Fibroblast of villous mesenchyme (primary cell): Measurements from ENCODE around the gene SCNN1B. TPM values are rescaled to one million over a fixed set of nuclear protein-coding genes. Genes with fewer than 3 reads are reported as not detected.

ENCODE experiments used
- DNase-seq: peaks from one replicate; pipeline ENCODE4 v3.0.0-alpha.2; 2010; ENCODE audit warnings: low read depth
- H3K4me3 ChIP-seq: 2 replicates; pipeline ENCODE4 v1.5.1; 2011; ENCODE audit warnings: low read depth, mild to moderate bottlenecking, low read length
- total RNA-seq: library from RNA; depleted of rRNA; stranded (reverse); fragments of >200 nt; gene quantifications from 2 replicates; pipeline ENCODE4 v1.2.3, GENCODE V29; 2012
- TF ChIP-seq, protein P1 (sequence below): IDR thresholded peaks from 2 replicates; pipeline ENCODE4 v1.5.1; 2012; ENCODE audit warnings: low read depth, mild to moderate bottlenecking, low read length; ENCODE audit not compliant: insufficient read depth

The SCNN1B gene
- total RNA-seq, 1 donor, result not detected

DNA sequence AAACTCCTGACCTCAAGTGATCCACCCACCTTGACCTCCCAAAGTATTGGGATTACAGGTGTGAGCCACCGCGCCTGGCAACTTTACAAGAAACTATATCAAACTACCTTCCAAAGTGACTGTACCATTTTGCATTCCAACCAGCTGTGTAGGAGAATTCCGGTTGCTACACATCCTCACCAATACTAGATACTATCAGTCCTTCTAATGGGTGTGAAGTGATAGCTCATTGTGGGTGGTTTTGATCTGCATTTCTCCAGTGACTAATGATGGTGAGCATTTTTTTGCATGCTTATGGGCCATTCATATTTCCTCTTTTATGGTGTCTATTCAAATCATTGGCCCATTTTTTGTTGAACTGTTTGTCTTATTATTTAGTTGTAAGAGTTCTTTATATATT, 37.7 kb downstream of the SCNN1B start:
- H3K4me3 ChIP-seq, result no peak overlapping the region
- DNase-seq, result no peak
- TF ChIP-seq, protein P1, sequence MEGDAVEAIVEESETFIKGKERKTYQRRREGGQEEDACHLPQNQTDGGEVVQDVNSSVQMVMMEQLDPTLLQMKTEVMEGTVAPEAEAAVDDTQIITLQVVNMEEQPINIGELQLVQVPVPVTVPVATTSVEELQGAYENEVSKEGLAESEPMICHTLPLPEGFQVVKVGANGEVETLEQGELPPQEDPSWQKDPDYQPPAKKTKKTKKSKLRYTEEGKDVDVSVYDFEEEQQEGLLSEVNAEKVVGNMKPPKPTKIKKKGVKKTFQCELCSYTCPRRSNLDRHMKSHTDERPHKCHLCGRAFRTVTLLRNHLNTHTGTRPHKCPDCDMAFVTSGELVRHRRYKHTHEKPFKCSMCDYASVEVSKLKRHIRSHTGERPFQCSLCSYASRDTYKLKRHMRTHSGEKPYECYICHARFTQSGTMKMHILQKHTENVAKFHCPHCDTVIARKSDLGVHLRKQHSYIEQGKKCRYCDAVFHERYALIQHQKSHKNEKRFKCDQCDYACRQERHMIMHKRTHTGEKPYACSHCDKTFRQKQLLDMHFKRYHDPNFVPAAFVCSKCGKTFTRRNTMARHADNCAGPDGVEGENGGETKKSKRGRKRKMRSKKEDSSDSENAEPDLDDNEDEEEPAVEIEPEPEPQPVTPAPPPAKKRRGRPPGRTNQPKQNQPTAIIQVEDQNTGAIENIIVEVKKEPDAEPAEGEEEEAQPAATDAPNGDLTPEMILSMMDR, result no peak

DNA sequence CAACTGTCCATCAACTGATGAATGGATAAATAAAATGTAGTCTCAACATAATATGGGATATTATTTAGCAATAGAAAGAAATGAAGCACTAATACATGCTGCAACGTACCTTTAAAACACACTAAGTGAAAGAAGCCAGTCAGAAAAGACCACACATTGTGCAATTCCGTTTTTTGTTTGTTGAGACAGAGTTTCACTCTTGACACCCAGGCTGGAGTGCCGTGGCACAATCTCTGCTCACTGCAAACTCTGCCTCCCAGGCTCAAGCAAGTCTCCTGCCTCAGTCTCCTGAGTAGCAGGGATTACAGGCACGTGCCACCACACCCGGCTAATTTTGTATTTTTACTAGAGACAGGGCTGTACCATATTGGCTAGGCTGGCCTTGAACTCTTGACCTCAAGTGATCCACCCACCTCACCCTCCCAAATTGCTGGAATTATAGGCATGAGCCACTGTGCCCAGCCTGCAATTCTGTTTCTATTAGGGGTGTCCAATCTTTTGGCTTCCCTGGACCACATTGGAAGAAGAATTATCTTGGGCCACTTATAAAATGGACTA, 40.1 kb downstream of the SCNN1B start:
- DNase-seq, result no peak
- H3K4me3 ChIP-seq, result no peak overlapping the region
- TF ChIP-seq, protein P1, result no peak

DNA sequence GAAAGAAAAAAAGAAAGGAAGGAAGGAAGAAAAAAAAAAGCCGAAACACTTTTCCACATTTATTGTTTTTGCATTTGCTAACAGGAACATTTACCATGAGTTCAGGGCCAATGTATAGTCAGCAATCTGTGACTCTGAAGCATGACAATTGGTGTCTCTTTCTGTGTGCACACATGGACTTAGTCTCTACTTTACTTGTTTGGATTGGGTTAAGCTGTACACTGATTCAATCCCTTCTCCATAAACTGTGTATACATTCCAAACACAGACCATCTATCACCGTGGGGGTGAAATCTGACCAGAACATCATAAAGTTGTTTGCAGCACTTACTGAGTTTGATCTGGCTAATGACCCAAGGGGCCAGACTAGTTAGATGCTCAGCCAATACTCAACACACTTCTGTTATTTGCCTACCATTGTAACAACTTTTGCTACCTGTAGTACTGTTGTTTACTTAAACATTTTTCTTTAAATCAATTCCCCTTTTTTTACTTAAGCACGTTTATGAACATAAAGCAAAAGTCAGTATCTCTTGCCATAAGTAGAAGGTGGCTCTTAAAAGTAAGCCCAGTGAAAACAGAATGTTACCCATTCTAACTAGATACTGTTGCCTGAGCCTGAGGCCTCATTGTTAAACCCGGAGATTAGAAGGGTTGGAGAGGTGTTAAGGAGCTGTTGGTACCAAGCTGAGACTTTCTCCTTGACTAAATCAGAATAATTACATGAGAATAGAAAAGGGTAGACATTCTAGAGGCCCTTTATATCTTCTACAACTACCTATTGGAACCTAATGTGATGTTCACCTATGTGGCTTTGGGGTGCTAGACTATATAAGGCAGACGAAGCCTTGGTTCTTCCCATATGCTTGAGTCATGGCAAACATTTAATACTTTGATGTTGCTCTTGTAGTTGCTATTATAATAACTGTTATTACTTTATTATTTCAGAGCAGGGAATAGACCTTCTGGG, 41.8 kb downstream of the SCNN1B start:
- no peak for DNase-seq
- TF ChIP-seq, protein P1, result no peak
- no peak overlapping the region for H3K4me3 ChIP-seq

DNA sequence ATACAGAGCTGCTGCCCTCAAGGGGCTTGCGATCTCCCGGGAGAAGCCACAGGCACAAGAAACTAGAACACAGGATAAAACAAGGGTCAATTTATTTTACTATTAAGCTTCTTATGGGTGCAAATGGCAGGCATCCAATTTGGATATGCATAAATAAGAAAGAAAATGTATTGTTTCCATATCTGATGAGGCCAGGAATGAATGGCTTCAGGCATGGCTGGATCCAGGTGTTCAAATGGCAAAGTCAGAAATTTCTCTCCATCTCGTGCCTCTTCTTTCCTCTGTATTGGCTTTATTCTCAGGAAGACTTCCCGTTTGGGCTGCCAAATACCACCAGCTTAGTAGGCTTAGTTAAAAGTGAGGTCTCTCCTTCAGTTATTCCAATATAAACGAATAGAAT, 43.1 kb downstream of the SCNN1B start:
- H3K4me3 ChIP-seq, result no peak overlapping the region
- no peak for DNase-seq
- TF ChIP-seq, protein P1, result no peak

DNA sequence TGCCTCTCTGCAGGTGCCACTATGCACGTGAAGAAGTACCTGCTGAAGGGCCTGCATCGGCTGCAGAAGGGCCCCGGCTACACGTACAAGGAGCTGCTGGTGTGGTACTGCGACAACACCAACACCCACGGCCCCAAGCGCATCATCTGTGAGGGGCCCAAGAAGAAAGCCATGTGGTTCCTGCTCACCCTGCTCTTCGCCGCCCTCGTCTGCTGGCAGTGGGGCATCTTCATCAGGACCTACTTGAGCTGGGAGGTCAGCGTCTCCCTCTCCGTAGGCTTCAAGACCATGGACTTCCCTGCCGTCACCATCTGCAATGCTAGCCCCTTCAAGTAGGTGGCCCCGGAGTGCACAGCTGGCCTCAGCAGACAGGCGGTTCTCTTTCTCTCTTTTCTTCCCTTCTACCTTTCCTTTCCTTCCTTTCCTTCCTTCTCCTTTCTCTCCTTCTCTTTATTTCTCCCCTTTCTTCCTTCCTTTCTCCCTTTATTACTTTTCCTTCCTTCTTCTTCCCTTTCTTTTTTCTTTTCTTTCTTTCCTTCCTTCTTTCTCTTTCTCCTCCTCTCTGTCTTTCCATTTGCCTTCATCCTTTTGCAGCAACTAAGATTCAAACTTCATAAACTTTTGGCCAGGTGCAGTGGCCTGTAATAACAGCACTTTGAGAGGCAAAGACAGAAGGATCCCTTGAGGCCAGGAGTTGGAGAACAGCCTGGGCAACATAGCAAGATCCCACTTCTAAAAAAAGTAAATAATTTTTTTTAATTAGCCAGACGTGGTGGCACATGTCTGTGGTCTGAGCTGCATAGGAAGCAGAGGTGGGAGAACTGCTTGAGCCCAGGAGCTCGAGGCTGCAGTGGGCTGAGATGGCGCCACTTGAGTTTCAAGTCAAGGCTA, 46.7 kb downstream of the SCNN1B start:
- TF ChIP-seq, protein P1, result peak; percentile 11
- peak; percentile 4 for DNase-seq
- no peak overlapping the region for H3K4me3 ChIP-seq

DNA sequence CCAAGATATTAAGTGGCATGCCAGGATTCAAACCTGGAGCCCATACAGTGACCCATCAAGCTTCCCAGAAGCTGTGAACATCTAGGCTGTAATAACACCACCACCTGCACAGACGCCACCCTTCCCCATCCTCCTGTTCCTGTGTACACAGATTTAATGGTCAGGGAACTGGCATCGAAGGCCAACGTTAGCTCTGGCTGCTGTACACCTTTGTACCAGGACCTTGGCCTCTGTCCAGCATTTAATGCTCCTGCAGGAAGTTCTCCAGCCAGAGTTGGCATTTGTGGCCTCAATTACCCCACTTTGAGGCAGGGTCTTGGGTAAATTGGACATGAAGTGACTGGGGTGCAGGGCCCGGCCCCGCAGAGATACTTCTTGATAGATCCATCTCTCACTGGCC, 49.3 kb downstream of the SCNN1B start:
- no peak overlapping the region for H3K4me3 ChIP-seq
- DNase-seq, result no peak
- TF ChIP-seq, protein P1, result no peak
